WTC11 (cell line): Measurements from ENCODE around the gene ZBTB4. TPM values are rescaled to one million over a fixed set of nuclear protein-coding genes. Genes with fewer than 3 reads are reported as not detected.

ENCODE experiments used
- ATF1 ChIP-seq: sonication (generic); formaldehyde crosslinking; IDR thresholded peaks from 2 replicates; pipeline ENCODE4 v1.8.1; 2023; ENCODE audit warnings: mild to moderate bottlenecking, moderate library complexity, missing genetic modification reagents
- CBFB ChIP-seq: sonication (generic); formaldehyde crosslinking; IDR thresholded peaks from 2 replicates; pipeline ENCODE4 v1.8.1; 2022; ENCODE audit warnings: mild to moderate bottlenecking, low read depth, missing genetic modification reagents
- ELF4 ChIP-seq: sonication (generic); formaldehyde crosslinking; IDR thresholded peaks from 2 replicates; pipeline ENCODE4 v1.8.1; 2022; ENCODE audit warnings: low read depth, mild to moderate bottlenecking, moderate library complexity, missing genetic modification reagents
- EMX1 ChIP-seq: fragments of 250-450 bp; sonication (Bioruptor Pico); IDR thresholded peaks from 2 replicates; pipeline ENCODE4 v1.8.0; 2021; ENCODE audit warnings: mild to moderate bottlenecking
- FOXJ3 ChIP-seq: sonication (generic); formaldehyde crosslinking; IDR thresholded peaks from 2 replicates; pipeline ENCODE4 v1.9.0; 2021; ENCODE audit warnings: missing genetic modification reagents, mild to moderate bottlenecking, borderline replicate concordance
- FOXK1 ChIP-seq: sonication (generic); formaldehyde crosslinking; IDR thresholded peaks from 2 replicates; pipeline ENCODE4 v1.8.0; 2022; ENCODE audit warnings: mild to moderate bottlenecking, moderate library complexity, missing genetic modification reagents
- FOXP1 ChIP-seq: sonication (generic); formaldehyde crosslinking; IDR thresholded peaks from 2 replicates; pipeline ENCODE4 v1.8.0; 2022; ENCODE audit warnings: missing genetic modification reagents, mild to moderate bottlenecking, moderate library complexity, borderline replicate concordance
- GRHL2 ChIP-seq: fragments of 250-450 bp; sonication (Bioruptor Pico); IDR thresholded peaks from 2 replicates; pipeline ENCODE4 v1.8.0; 2022; ENCODE audit warnings: mild to moderate bottlenecking, moderate library complexity; ENCODE audit not compliant: insufficient replicate concordance, severe bottlenecking
- GTF2I ChIP-seq: fragments of 250-450 bp; sonication (Bioruptor Pico); conservative IDR thresholded peaks from 2 replicates; pipeline ENCODE4 v1.4.0; 2021; ENCODE audit warnings: mild to moderate bottlenecking
- JUN ChIP-seq: sonication (generic); formaldehyde crosslinking; IDR thresholded peaks from 2 replicates; pipeline ENCODE4 v1.8.0; 2023; ENCODE audit warnings: mild to moderate bottlenecking, missing genetic modification reagents
- KAT7 ChIP-seq: sonication (generic); formaldehyde crosslinking; IDR thresholded peaks from 2 replicates; pipeline ENCODE4 v1.8.1; 2023; ENCODE audit warnings: missing genetic modification reagents, mild to moderate bottlenecking, borderline replicate concordance
- NFE2L1 ChIP-seq: sonication (generic); formaldehyde crosslinking; IDR thresholded peaks from 2 replicates; pipeline ENCODE4 v1.8.1; 2023; ENCODE audit warnings: missing genetic modification reagents
- NR2C2 ChIP-seq: sonication (generic); formaldehyde crosslinking; IDR thresholded peaks from 2 replicates; pipeline ENCODE4 v1.8.0; 2022; ENCODE audit warnings: mild to moderate bottlenecking, missing genetic modification reagents
- NR3C1 ChIP-seq: sonication (generic); formaldehyde crosslinking; conservative IDR thresholded peaks from 2 replicates; pipeline ENCODE4 v1.8.1; 2023; ENCODE audit warnings: low read depth, mild to moderate bottlenecking, missing genetic modification reagents
- OVOL2 ChIP-seq: fragments of 250-450 bp; sonication (Bioruptor Pico); IDR thresholded peaks from 2 replicates; pipeline ENCODE4 v1.9.0; 2021; ENCODE audit warnings: mild to moderate bottlenecking, borderline replicate concordance
- SOX15 ChIP-seq: fragments of 250-450 bp; sonication (Bioruptor Pico); IDR thresholded peaks from 2 replicates; pipeline ENCODE4 v1.9.0; 2021; ENCODE audit warnings: mild to moderate bottlenecking
- SP1 ChIP-seq: sonication (generic); formaldehyde crosslinking; conservative IDR thresholded peaks from 2 replicates; pipeline ENCODE4 v1.8.1; 2022; ENCODE audit warnings: missing genetic modification reagents
- TEAD4 ChIP-seq: sonication (generic); formaldehyde crosslinking; IDR thresholded peaks from 2 replicates; pipeline ENCODE4 v1.8.0; 2022; ENCODE audit warnings: mild to moderate bottlenecking, missing genetic modification reagents
- ZNF138 ChIP-seq: sonication (generic); formaldehyde crosslinking; conservative IDR thresholded peaks from 2 replicates; pipeline ENCODE4 v1.8.1; 2022; ENCODE audit warnings: mild to moderate bottlenecking, moderate library complexity, missing genetic modification reagents
- ZNF219 ChIP-seq: sonication (generic); formaldehyde crosslinking; IDR thresholded peaks from 2 replicates; pipeline ENCODE4 v1.8.0; 2023; ENCODE audit warnings: missing genetic modification reagents, mild to moderate bottlenecking, borderline replicate concordance
- ZNF416 ChIP-seq: fragments of 250-450 bp; sonication (Bioruptor Pico); IDR thresholded peaks from 2 replicates; pipeline ENCODE4 v1.9.0; 2021; ENCODE audit warnings: mild to moderate bottlenecking, inconsistent platforms
- ZNF423 ChIP-seq: fragments of 250-450 bp; sonication (Bioruptor Pico); IDR thresholded peaks from 2 replicates; pipeline ENCODE4 v2.1.2; 2022; ENCODE audit warnings: mild to moderate bottlenecking, moderate library complexity
- total RNA-seq: library from RNA; stranded (reverse); gene quantifications from 3 replicates; pipeline ENCODE4 v1.2.3, GENCODE V29; 2021
- TF ChIP-seq, protein P1 (sequence below): sonication (generic); formaldehyde crosslinking; IDR thresholded peaks from 2 replicates; pipeline ENCODE4 v1.8.1; 2022; ENCODE audit warnings: mild to moderate bottlenecking, missing genetic modification reagents, moderate library complexity, borderline replicate concordance
- TF ChIP-seq, protein P2 (sequence below): sonication (generic); formaldehyde crosslinking; IDR thresholded peaks from 2 replicates; pipeline ENCODE4 v1.8.1; 2023; ENCODE audit warnings: mild to moderate bottlenecking, missing genetic modification reagents, borderline replicate concordance
- TF ChIP-seq, protein P3 (sequence below): sonication (generic); formaldehyde crosslinking; IDR thresholded peaks from 2 replicates; pipeline ENCODE4 v1.8.0; 2022; ENCODE audit warnings: mild to moderate bottlenecking, missing genetic modification reagents
- TF ChIP-seq, protein P4 (sequence below): fragments of 250-450 bp; sonication (Bioruptor Pico); IDR thresholded peaks from 2 replicates; pipeline ENCODE4 v1.9.0; 2021; ENCODE audit warnings: moderate library complexity, mild to moderate bottlenecking, inconsistent platforms, borderline replicate concordance
- TF ChIP-seq, protein P5 (sequence below): sonication (generic); formaldehyde crosslinking; IDR thresholded peaks from 2 replicates; pipeline ENCODE4 v1.8.1; 2022; ENCODE audit warnings: low read depth, missing genetic modification reagents, borderline replicate concordance
- TF ChIP-seq, protein P6 (sequence below): sonication (generic); formaldehyde crosslinking; IDR thresholded peaks from 2 replicates; pipeline ENCODE4 v1.8.1; 2023; ENCODE audit warnings: mild to moderate bottlenecking, missing genetic modification reagents
- TF ChIP-seq, protein P7 (sequence below): fragments of 250-450 bp; sonication (Bioruptor Pico); IDR thresholded peaks from 2 replicates; pipeline ENCODE4 v1.8.0; 2021; ENCODE audit warnings: mild to moderate bottlenecking

The ZBTB4 gene
- total RNA-seq, 1 experiment from 2014 or later = 14.6 TPM

DNA sequence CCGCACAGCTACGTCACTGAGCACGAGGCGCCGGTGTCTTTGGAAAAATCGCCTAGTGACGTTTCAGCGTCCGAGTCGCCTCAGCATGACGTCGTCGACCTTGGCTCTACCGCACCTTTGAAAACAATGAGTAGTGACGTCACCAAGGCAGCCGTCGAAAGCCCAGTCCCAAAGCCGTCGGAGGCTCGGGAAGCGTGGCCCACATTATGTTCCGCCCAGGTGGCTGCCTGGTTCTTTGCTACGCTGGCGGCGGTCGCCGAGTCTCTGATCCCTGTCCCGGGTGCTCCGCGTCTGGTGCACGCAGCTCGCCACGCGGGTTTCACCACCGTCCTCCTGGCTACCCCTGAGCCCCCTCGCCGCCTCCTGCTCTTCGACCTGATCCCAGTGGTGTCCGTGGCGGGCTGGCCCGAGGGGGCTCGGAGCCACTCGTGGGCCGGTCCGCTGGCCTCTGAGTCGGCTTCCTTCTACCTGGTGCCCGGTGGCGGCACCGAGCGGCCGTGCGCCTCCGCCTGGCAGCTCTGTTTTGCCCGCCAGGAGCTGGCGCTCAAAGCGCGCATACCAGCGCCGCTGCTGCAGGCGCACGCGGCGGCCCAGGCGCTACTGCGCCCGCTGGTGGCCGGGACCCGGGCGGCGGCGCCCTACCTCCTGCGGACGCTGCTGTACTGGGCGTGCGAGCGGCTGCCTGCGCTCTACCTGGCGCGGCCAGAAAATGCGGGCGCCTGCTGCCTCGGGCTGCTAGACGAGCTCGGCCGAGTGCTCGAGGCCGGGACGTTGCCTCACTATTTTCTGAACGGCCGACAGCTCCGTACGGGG, 42.7 kb downstream of the ZBTB4 start (continued):
- TF ChIP-seq, protein P1, sequence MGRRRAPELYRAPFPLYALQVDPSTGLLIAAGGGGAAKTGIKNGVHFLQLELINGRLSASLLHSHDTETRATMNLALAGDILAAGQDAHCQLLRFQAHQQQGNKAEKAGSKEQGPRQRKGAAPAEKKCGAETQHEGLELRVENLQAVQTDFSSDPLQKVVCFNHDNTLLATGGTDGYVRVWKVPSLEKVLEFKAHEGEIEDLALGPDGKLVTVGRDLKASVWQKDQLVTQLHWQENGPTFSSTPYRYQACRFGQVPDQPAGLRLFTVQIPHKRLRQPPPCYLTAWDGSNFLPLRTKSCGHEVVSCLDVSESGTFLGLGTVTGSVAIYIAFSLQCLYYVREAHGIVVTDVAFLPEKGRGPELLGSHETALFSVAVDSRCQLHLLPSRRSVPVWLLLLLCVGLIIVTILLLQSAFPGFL = no peak
- TF ChIP-seq KAT7 = no peak
- TF ChIP-seq FOXJ3 (CRISPR knock-in tag) = no peak
- peak; percentile 77; the same call in 1 of the 2 replicates for TF ChIP-seq FOXP1 (CRISPR knock-in tag)
- peak; percentile 87; the same call in 1 of the 2 replicates for TF ChIP-seq NR3C1 (CRISPR knock-in tag)
- TF ChIP-seq SOX15 = no peak
- TF ChIP-seq GTF2I (CRISPR knock-in tag) = no peak
- no peak for TF ChIP-seq ZNF219 (CRISPR knock-in tag)
- TF ChIP-seq ZNF138 (CRISPR knock-in tag) = peak; percentile 31; the same call in 1 of the 2 replicates
- TF ChIP-seq, protein P2, sequence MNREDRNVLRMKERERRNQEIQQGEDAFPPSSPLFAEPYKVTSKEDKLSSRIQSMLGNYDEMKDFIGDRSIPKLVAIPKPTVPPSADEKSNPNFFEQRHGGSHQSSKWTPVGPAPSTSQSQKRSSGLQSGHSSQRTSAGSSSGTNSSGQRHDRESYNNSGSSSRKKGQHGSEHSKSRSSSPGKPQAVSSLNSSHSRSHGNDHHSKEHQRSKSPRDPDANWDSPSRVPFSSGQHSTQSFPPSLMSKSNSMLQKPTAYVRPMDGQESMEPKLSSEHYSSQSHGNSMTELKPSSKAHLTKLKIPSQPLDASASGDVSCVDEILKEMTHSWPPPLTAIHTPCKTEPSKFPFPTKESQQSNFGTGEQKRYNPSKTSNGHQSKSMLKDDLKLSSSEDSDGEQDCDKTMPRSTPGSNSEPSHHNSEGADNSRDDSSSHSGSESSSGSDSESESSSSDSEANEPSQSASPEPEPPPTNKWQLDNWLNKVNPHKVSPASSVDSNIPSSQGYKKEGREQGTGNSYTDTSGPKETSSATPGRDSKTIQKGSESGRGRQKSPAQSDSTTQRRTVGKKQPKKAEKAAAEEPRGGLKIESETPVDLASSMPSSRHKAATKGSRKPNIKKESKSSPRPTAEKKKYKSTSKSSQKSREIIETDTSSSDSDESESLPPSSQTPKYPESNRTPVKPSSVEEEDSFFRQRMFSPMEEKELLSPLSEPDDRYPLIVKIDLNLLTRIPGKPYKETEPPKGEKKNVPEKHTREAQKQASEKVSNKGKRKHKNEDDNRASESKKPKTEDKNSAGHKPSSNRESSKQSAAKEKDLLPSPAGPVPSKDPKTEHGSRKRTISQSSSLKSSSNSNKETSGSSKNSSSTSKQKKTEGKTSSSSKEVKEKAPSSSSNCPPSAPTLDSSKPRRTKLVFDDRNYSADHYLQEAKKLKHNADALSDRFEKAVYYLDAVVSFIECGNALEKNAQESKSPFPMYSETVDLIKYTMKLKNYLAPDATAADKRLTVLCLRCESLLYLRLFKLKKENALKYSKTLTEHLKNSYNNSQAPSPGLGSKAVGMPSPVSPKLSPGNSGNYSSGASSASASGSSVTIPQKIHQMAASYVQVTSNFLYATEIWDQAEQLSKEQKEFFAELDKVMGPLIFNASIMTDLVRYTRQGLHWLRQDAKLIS = 0 out of 2 replicates have a peak, but pooled peaks have one; percentile 30
- no peak for TF ChIP-seq ZNF416 (CRISPR knock-in tag)
- TF ChIP-seq ZNF423 (CRISPR knock-in tag) = peak; percentile 30; the same call in 1 of the 2 replicates
- no peak for TF ChIP-seq OVOL2
- TF ChIP-seq, protein P3, sequence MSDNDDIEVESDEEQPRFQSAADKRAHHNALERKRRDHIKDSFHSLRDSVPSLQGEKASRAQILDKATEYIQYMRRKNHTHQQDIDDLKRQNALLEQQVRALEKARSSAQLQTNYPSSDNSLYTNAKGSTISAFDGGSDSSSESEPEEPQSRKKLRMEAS (CRISPR knock-in tag) = peak; percentile 91
- TF ChIP-seq NR2C2 (CRISPR knock-in tag) = no peak
- TF ChIP-seq ELF4 = peak; percentile 86; the same call in 1 of the 2 replicates
- TF ChIP-seq ATF1 = no peak
- TF ChIP-seq JUN (CRISPR knock-in tag) = no peak
- TF ChIP-seq, protein P4, sequence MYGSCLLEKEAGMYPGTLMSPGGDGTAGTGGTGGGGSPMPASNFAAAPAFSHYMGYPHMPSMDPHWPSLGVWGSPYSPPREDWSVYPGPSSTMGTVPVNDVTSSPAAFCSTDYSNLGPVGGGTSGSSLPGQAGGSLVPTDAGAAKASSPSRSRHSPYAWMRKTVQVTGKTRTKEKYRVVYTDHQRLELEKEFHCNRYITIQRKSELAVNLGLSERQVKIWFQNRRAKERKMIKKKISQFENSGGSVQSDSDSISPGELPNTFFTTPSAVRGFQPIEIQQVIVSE (CRISPR knock-in tag) = no peak
- TF ChIP-seq TEAD4 = no peak
- 0 out of 2 replicates have a peak, but pooled peaks have one; percentile 74 for TF ChIP-seq NFE2L1 (CRISPR knock-in tag)
- TF ChIP-seq, protein P5, sequence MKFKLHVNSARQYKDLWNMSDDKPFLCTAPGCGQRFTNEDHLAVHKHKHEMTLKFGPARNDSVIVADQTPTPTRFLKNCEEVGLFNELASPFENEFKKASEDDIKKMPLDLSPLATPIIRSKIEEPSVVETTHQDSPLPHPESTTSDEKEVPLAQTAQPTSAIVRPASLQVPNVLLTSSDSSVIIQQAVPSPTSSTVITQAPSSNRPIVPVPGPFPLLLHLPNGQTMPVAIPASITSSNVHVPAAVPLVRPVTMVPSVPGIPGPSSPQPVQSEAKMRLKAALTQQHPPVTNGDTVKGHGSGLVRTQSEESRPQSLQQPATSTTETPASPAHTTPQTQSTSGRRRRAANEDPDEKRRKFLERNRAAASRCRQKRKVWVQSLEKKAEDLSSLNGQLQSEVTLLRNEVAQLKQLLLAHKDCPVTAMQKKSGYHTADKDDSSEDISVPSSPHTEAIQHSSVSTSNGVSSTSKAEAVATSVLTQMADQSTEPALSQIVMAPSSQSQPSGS (CRISPR knock-in tag) = no peak
- TF ChIP-seq CBFB = peak; percentile 86
- TF ChIP-seq, protein P6, sequence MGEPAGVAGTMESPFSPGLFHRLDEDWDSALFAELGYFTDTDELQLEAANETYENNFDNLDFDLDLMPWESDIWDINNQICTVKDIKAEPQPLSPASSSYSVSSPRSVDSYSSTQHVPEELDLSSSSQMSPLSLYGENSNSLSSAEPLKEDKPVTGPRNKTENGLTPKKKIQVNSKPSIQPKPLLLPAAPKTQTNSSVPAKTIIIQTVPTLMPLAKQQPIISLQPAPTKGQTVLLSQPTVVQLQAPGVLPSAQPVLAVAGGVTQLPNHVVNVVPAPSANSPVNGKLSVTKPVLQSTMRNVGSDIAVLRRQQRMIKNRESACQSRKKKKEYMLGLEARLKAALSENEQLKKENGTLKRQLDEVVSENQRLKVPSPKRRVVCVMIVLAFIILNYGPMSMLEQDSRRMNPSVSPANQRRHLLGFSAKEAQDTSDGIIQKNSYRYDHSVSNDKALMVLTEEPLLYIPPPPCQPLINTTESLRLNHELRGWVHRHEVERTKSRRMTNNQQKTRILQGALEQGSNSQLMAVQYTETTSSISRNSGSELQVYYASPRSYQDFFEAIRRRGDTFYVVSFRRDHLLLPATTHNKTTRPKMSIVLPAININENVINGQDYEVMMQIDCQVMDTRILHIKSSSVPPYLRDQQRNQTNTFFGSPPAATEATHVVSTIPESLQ (CRISPR knock-in tag) = no peak
- TF ChIP-seq GRHL2 (CRISPR knock-in tag) = no peak
- no peak for TF ChIP-seq EMX1 (CRISPR knock-in tag)
- peak; percentile 79 for TF ChIP-seq SP1 (CRISPR knock-in tag)
- TF ChIP-seq, protein P7, sequence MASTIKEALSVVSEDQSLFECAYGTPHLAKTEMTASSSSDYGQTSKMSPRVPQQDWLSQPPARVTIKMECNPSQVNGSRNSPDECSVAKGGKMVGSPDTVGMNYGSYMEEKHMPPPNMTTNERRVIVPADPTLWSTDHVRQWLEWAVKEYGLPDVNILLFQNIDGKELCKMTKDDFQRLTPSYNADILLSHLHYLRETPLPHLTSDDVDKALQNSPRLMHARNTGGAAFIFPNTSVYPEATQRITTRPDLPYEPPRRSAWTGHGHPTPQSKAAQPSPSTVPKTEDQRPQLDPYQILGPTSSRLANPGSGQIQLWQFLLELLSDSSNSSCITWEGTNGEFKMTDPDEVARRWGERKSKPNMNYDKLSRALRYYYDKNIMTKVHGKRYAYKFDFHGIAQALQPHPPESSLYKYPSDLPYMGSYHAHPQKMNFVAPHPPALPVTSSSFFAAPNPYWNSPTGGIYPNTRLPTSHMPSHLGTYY (CRISPR knock-in tag) = no peak
- TF ChIP-seq FOXK1 (CRISPR knock-in tag) = peak; percentile 74; the same call in 1 of the 2 replicates
